Neutrophil (primary cell): ENCODE data around the gene KXD1.

Experiments used
- H3K27ac ChIP-seq: fragments of 200-600 bp; sonication (generic); 2 replicates; pipeline ENCODE4 v1.5.1; 2016; ENCODE audit warnings: mild to moderate bottlenecking, moderate library complexity
- H3K27me3 ChIP-seq: fragments of 200-600 bp; sonication (generic); 2 replicates; pipeline ENCODE4 v1.6.0; 2016; ENCODE audit warnings: mild to moderate bottlenecking
- H3K36me3 ChIP-seq: fragments of 200-600 bp; sonication (generic); 2 replicates; pipeline ENCODE4 v1.5.1; 2017
- H3K4me1 ChIP-seq, 2 experiments: fragments of 200-600 bp in 1 of 2; sonication (generic) in 1 of 2; 1 replicate in 1 of 2; 2 replicates in 1 of 2; pipeline versions ENCODE4 v1.5.1 to v1.6.1; 2013 to 2016; ENCODE audit warnings: low read depth in 1 of 2, low read length in 1 of 2, mild to moderate bottlenecking in 1 of 2, moderate library complexity in 1 of 2; ENCODE audit not compliant: control insufficient read depth in 1 of 2, insufficient read depth in 1 of 2
- H3K4me3 ChIP-seq, 2 experiments: fragments of 200-600 bp in 1 of 2; sonication (generic) in 1 of 2; 1 replicate in 1 of 2; 2 replicates in 1 of 2; pipeline ENCODE4 v1.5.1; 2013 to 2016; ENCODE audit warnings: low read depth in 1 of 2, low read length in 1 of 2, mild to moderate bottlenecking in 1 of 2, moderate library complexity in 1 of 2
- H3K9me3 ChIP-seq: fragments of 200-600 bp; sonication (generic); 2 replicates; pipeline ENCODE4 v1.5.1; 2016
- CTCF ChIP-seq: fragments of 200-600 bp; sonication (generic); IDR thresholded peaks from 2 replicates; pipeline ENCODE4 v1.5.1; 2016; ENCODE audit warnings: antibody characterized with exemption

Gene KXD1

GRCh38 chr19:18608805-18609716 is 51.4 kb downstream of the KXD1 start:
- Histone ChIP-seq H3K27me3 (peaks cover 97% of the 10 kb centered on the region), H3K4me1 (peaks cover 0 to 6% of the 10 kb centered on the region in 2 experiments), H3K9me3 (no peaks in the 10 kb centered on the region), H3K4me3 (no peak overlapping the region), H3K27ac (no peak overlapping the region), H3K36me3 (no peaks in the 10 kb centered on the region)
- TF ChIP-seq CTCF: no peak

- peaks cover 97% of the 10 kb centered on the region for H3K27me3 ChIP-seq
- H3K9me3 ChIP-seq: no peaks in the 10 kb centered on the region
- no peak overlapping the region for H3K4me3 ChIP-seq
- peaks cover 0 to 6% of the 10 kb centered on the region in 2 experiments for H3K4me1 ChIP-seq
- no peak overlapping the region for H3K27ac ChIP-seq
- no peaks in the 10 kb centered on the region for H3K36me3 ChIP-seq
- TF ChIP-seq CTCF: no peak
Observed at GRCh38 chr19:18609717-18610051, 52.0 kb downstream of the KXD1 start.

GRCh38 chr19:18610245-18610555 is 52.5 kb downstream of the KXD1 start:
- peaks cover 97% of the 10 kb centered on the region for H3K27me3 ChIP-seq
- no peak overlapping the region for H3K27ac ChIP-seq
- H3K4me3 ChIP-seq: no peak overlapping the region
- peaks cover 0 to 6% of the 10 kb centered on the region in 2 experiments for H3K4me1 ChIP-seq
- no peak for TF ChIP-seq CTCF
- H3K36me3 ChIP-seq: no peaks in the 10 kb centered on the region
- no peaks in the 10 kb centered on the region for H3K9me3 ChIP-seq

GRCh38 chr19:18610556-18611326 is 53.1 kb downstream of the KXD1 start:
- H3K27ac ChIP-seq: no peak overlapping the region
- no peaks in the 10 kb centered on the region for H3K9me3 ChIP-seq
- H3K4me3 ChIP-seq: no peak overlapping the region
- TF ChIP-seq CTCF: no peak
- no peaks in the 10 kb centered on the region for H3K36me3 ChIP-seq
- peaks cover 0 to 6% of the 10 kb centered on the region in 2 experiments for H3K4me1 ChIP-seq
- peaks cover 97% of the 10 kb centered on the region for H3K27me3 ChIP-seq

- TF ChIP-seq CTCF: no peak
- peaks cover 98% of the 10 kb centered on the region for H3K27me3 ChIP-seq
- H3K36me3 ChIP-seq: no peaks in the 10 kb centered on the region
- H3K4me1 ChIP-seq: peaks cover 0 to 6% of the 10 kb centered on the region in 2 experiments
- H3K4me3 ChIP-seq: no peak overlapping the region
- H3K27ac ChIP-seq: no peak overlapping the region
- H3K9me3 ChIP-seq: no peaks in the 10 kb centered on the region
Observed at GRCh38 chr19:18611327-18612050, 53.8 kb downstream of the KXD1 start.
